Lung (tissue), 13 donors: ENCODE results near the gene MTRFR. TPM values are rescaled to one million over a fixed set of nuclear protein-coding genes. Genes with fewer than 3 reads are reported as not detected.

Experiments
- ATAC-seq: fragments of 200-7000 bp; cut with Tn5 transposase; one replicate; pipeline ENCODE4 v1.9.1; 2020; ENCODE audit warnings: moderate number of reproducible peaks; ENCODE audit not compliant: insufficient read depth, low FRiP score
- DNase-seq, 3 donors: peaks; one replicate each; pipeline ENCODE4 v3.0.0-alpha.2; 2013 to 2017
- H3K27ac ChIP-seq, 2 donors: one replicate each; pipeline ENCODE4 v1.5.1; 2013; ENCODE audit warnings: mild to moderate bottlenecking in 2 of 2, moderate library complexity in 2 of 2, control low read depth in 1 of 2, inconsistent platforms in 1 of 2, low read depth in 1 of 2, low read length in 1 of 2
- H3K27me3 ChIP-seq, 3 donors: one replicate each; pipeline ENCODE4 v1.5.1; 2013; ENCODE audit warnings: low read length in 2 of 3; ENCODE audit not compliant: control insufficient read depth in 3 of 3, insufficient read depth in 3 of 3
- H3K36me3 ChIP-seq, 4 donors: one replicate each; pipeline ENCODE4 v1.5.1; 2013; ENCODE audit warnings: low read length in 4 of 4, mild to moderate bottlenecking in 1 of 4, moderate library complexity in 1 of 4; ENCODE audit not compliant: control insufficient read depth in 4 of 4, insufficient read depth in 4 of 4
- H3K4me1 ChIP-seq, 5 donors: one replicate each; pipeline ENCODE4 v1.5.1; 2013; ENCODE audit warnings: low read length in 5 of 5, mild to moderate bottlenecking in 2 of 5, moderate library complexity in 1 of 5; ENCODE audit not compliant: control insufficient read depth in 5 of 5, insufficient read depth in 5 of 5
- H3K4me3 ChIP-seq: one replicate; pipeline ENCODE4 v1.5.1; 2013; ENCODE audit warnings: mild to moderate bottlenecking, control low read depth, moderate library complexity
- H3K9ac ChIP-seq, 2 donors: one replicate each; pipeline ENCODE4 v1.5.1; 2013; ENCODE audit warnings: low read length in 2 of 2, control low read depth in 1 of 2; ENCODE audit not compliant: insufficient read depth in 1 of 2
- H3K9me3 ChIP-seq, 4 donors: one replicate each; pipeline ENCODE4 v1.5.1; 2013; ENCODE audit warnings: low read length in 3 of 4, mild to moderate bottlenecking in 1 of 4, moderate library complexity in 1 of 4; ENCODE audit not compliant: control insufficient read depth in 4 of 4, insufficient read depth in 3 of 4
- WGBS, 2 donors: extraction: QIAGEN DNeasy Blood & Tissue Kit; methylation state at CpG; one replicate each; pipeline ENCODE4 v1.1.7; 2013; 5-methylcytosine and 5-hydroxymethylcytosine counted together
- polyA plus RNA-seq, 2 donors: library from polyadenylated mRNA; stranded (reverse); fragments of 200-250 nt; gene quantifications; one replicate each; pipeline ENCODE4 v1.2.1, GENCODE V29; 2013
- small RNA-seq: library from RNA; depleted of rRNA; stranded (forward); fragments of <200 nt; gene quantifications from one replicate; pipeline ENCODE3, GENCODE V24; 2014; ENCODE audit warnings: low replicate concordance
- total RNA-seq, 2 donors: library from RNA; depleted of rRNA in 1 of 2; stranded (reverse); fragments of >200 nt in 1 of 2; gene quantifications; one replicate each; pipeline ENCODE4 v1.2.1, GENCODE V29; 2014 to 2021
- TF ChIP-seq, protein P1 (sequence below): IDR thresholded peaks from 2 replicates; pipeline ENCODE4 v1.5.1; 2012; ENCODE audit warnings: mild to moderate bottlenecking; ENCODE audit errors: control extremely low read depth, extremely low read depth
- donor health status: control.
- donor health status: control.
- donor health status: Bipolar disorder and iron deficiency.
- donor health status: healthy.
- donor health status: DM: yes; HTN: yes; CAD: no.

MTRFR gene
- total and polyA plus RNA-seq, 4 donors: 8.8 to 21.6 (median 16.3) TPM

DNA sequence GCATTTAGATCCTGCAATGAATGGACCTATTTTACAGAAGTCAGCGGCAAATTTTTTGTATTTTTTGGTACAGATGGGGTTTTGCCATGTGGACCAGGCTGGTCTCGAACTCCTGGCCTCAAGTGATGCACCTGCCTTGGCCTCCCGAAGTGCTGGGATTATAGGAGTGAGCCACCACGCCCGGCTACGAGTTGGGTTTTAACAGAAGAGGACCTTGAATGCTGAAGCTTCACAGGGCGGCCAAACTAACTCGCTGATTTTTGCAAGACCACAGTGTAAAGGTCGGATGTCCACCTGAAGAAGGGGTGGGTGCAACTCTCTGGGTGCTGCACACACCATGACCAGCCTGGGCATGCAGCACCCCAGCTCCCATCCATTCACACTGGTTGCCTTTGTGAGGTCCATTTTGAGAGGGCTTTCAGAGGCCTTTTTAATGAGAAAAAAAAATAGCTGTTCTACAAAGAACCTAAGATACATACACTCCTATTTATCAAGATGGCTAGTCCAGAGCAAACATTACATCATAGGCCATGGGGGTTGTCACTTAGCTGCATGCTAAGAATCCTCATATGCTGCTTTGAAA lies 60.0 kb downstream of the MTRFR start:
- H3K27me3 ChIP-seq: peaks cover 0 to 2% (median 0%) of the 10 kb centered on the region in 3 donors
- TF ChIP-seq, protein P1, sequence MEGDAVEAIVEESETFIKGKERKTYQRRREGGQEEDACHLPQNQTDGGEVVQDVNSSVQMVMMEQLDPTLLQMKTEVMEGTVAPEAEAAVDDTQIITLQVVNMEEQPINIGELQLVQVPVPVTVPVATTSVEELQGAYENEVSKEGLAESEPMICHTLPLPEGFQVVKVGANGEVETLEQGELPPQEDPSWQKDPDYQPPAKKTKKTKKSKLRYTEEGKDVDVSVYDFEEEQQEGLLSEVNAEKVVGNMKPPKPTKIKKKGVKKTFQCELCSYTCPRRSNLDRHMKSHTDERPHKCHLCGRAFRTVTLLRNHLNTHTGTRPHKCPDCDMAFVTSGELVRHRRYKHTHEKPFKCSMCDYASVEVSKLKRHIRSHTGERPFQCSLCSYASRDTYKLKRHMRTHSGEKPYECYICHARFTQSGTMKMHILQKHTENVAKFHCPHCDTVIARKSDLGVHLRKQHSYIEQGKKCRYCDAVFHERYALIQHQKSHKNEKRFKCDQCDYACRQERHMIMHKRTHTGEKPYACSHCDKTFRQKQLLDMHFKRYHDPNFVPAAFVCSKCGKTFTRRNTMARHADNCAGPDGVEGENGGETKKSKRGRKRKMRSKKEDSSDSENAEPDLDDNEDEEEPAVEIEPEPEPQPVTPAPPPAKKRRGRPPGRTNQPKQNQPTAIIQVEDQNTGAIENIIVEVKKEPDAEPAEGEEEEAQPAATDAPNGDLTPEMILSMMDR: no peak
- no peak overlapping the region for H3K9ac ChIP-seq
- H3K4me3 ChIP-seq: no peak overlapping the region
- peaks cover 20 to 32% (median 29%) of the 10 kb centered on the region in 4 donors for H3K36me3 ChIP-seq
- H3K9me3 ChIP-seq: no peaks in the 10 kb centered on the region
- WGBS, 2 donors: 94 to 97% methylated on average over 9 of the region's 9 CpGs
- ATAC-seq (no peak), DNase-seq (no peak)
- no peak overlapping the region for H3K27ac ChIP-seq
- H3K4me1 ChIP-seq: no peaks in the 10 kb centered on the region

DNA sequence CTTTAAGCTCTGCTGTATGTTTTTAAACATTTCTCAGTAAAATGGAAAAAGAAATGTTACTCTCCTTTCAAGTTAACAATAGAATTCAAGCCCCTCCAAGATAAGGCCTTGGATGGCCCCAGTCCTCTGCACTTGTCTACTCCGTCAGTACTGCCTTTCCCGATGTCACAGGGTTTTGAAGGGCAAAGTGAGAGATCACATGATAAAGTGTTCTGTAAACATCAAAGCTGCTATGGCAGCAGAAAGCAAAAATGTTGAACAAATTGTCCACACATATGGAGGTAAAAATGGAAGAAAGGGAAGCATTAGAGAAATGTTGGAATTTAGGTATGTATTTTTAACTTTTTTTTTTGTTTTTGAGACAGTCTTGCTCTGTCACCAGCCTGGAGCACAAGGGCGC lies 71.9 kb downstream of the MTRFR start:
- no peaks in the 10 kb centered on the region for H3K9me3 ChIP-seq

DNA sequence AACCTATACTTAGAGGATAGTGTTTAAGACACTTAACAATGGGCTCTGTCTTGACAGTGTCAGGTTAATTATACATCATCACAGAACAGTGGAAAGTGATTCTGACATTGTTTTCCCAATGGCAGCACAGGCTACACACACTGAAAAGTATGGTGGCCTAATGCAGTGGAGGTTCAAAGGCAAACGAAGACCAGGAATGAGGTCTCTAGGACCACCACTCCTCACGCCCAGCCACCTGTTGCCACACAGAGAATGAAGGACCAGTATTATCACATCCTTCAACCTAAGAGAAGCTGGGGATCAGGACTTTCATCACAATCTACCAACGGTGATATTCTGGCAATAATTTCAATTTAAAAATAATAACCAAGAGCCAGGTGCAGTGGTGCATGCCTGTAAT lies 73.0 kb downstream of the MTRFR start:
- Histone ChIP-seq H3K4me3 (no peak overlapping the region), H3K9me3 (no peaks in the 10 kb centered on the region), H3K27me3 (no peaks in the 10 kb centered on the region), H3K9ac (no peak overlapping the region), H3K4me1 (no peaks in the 10 kb centered on the region), H3K27ac (no peak overlapping the region), H3K36me3 (peaks cover 28 to 49% (median 42%) of the 10 kb centered on the region in 4 donors)
- no peak for ATAC-seq
- 92 to 94% methylated on average over 3 of the region's 3 CpGs for WGBS, 2 donors
- TF ChIP-seq, protein P1: no peak
- no peak for DNase-seq

More for the DNA sequence above, 71.9 kb downstream of the MTRFR start:
- H3K36me3 ChIP-seq: peaks cover 26 to 49% (median 41%) of the 10 kb centered on the region in 4 donors
- TF ChIP-seq, protein P1: no peak
- no peak overlapping the region for H3K4me3 ChIP-seq
- H3K4me1 ChIP-seq: no peaks in the 10 kb centered on the region
- 73 to 82% methylated on average over 3 of the region's 3 CpGs for WGBS, 2 donors
- no peak overlapping the region for H3K9ac ChIP-seq
- H3K27me3 ChIP-seq: no peaks in the 10 kb centered on the region
- DNase-seq (no peak), ATAC-seq (no peak)
- H3K27ac ChIP-seq: no peak overlapping the region

Small RNA genes within 50 kb of the gene (small RNA-seq; reads per million reads assigned to genes)
- gene RNA5SP375: not detected

Other genes starting within 250 kb of the MTRFR start
- gene PITPNM2, start 82.3 kb upstream of the MTRFR start, total RNA-seq: 10 to 100 TPM; 19.6 to 37.8 TPM
- gene PITPNM2, start 82.3 kb upstream of the MTRFR start, polyA plus RNA-seq: 10 to 100 TPM in 1 of 2 donors, 1 to 10 TPM in 1; 8.9 to 12.9 TPM
- gene MPHOSPH9, start 295 bp upstream of the MTRFR start, total RNA-seq: 10 to 100 TPM; 19.8 to 56.9 TPM
- 1 to 10 TPM; 5.0 to 5.1 TPM for gene MPHOSPH9, start 295 bp upstream of the MTRFR start, polyA plus RNA-seq
- gene CDK2AP1, start 38.4 kb downstream of the MTRFR start, total RNA-seq: 100 to 1,000 TPM in 1 of 2 donors, 10 to 100 TPM in 1; 86.1 to 101 TPM
- gene CDK2AP1, start 38.4 kb downstream of the MTRFR start, polyA plus RNA-seq: 100 to 1,000 TPM in 1 of 2 donors, 10 to 100 TPM in 1; 80.8 to 166 TPM
- 10 to 100 TPM; 23.2 to 28.5 TPM for gene SBNO1, start 131.4 kb downstream of the MTRFR start, total RNA-seq
- gene SBNO1, start 131.4 kb downstream of the MTRFR start, polyA plus RNA-seq: 1 to 10 TPM; 4.7 to 7.5 TPM
- 10 to 100 TPM; 41.6 to 51.7 TPM for gene KMT5A, start 150.7 kb downstream of the MTRFR start, total RNA-seq
- 10 to 100 TPM; 21.1 to 22.5 TPM for gene KMT5A, start 150.7 kb downstream of the MTRFR start, polyA plus RNA-seq
- 10 to 100 TPM in 1 of 2 donors, 1 to 10 TPM in 1; 7.7 to 12.2 TPM for gene RILPL2, start 203.2 kb downstream of the MTRFR start, total RNA-seq
- 10 to 100 TPM; 13.7 to 40.7 TPM for gene RILPL2, start 203.2 kb downstream of the MTRFR start, polyA plus RNA-seq
- gene SNRNP35, start 224.7 kb downstream of the MTRFR start, total RNA-seq: 10 to 100 TPM; 19.3 to 20.2 TPM
- 10 to 100 TPM; 20.7 to 67.0 TPM for gene SNRNP35, start 224.7 kb downstream of the MTRFR start, polyA plus RNA-seq